Liver (tissue), 3 donors: ENCODE measurements around the gene GGA1.

ENCODE experiments used
- ATF3 ChIP-seq: IDR thresholded peaks from 2 replicates; pipeline ENCODE4 v1.6.1; 2016; ENCODE audit warnings: antibody characterized with exemption
- CTCF ChIP-seq: fragments of 150-350 bp; IDR thresholded peaks from 2 replicates; pipeline ENCODE4 v1.5.1; 2017; ENCODE audit warnings: improper control_type of control experiment, low read depth, low read length; ENCODE audit not compliant: missing input control
- EGR1 ChIP-seq, 2 donors: IDR thresholded peaks; 2 replicates each; pipeline ENCODE4 v1.6.1; 2016 to 2018; ENCODE audit warnings: antibody characterized with exemption in 2 of 2, low read depth in 2 of 2
- RAD21 ChIP-seq, 2 donors: IDR thresholded peaks; 2 replicates each; pipeline ENCODE4 v1.6.1; 2016; ENCODE audit warnings: antibody characterized with exemption in 2 of 2, mild to moderate bottlenecking in 2 of 2
- YY1 ChIP-seq: IDR thresholded peaks from 2 replicates; pipeline ENCODE4 v1.6.1; 2016; ENCODE audit warnings: antibody characterized with exemption, mild to moderate bottlenecking
- donor health status: healthy.
- donor health status: healthy.

- TF ChIP-seq ATF3 (no peak), CTCF (no peak), RAD21 (IDR thresholded peaks at IDR 0.05) (no peak), YY1 (no peak), EGR1 (IDR thresholded peaks at IDR 0.05; ENCODE audit: low read depth in 2 of 2) (no peak)
Observed at GRCh38 chr22:37674248-37674647, 65.6 kb downstream of the GGA1 start.
